PC-3 (cell line): ENCODE results near the gene ZSCAN9. TPM values are rescaled to one million over a fixed set of nuclear protein-coding genes. Genes with fewer than 3 reads are reported as not detected.

Experiments
- ATAC-seq: fragments of 200-7000 bp; cut with Tn5 transposase; 2 replicates; pipeline ENCODE4 v1.9.1; 2020; ENCODE audit warnings: mild to moderate bottlenecking, moderate library complexity
- BruUV-seq: library from RNA; stranded (reverse); fragments of 400-500 nt; replicated peaks from 2 replicates; lab custom pipeline; 2021; lab: Mats Ljungman, UMichigan
- CTCF ChIA-PET: fragments of 300-600 bp; sonication (Branson Sonifier 250); formaldehyde crosslinking; loops from one replicate; lab custom pipeline; 2022; ENCODE audit warnings: antibody characterized with exemption; lab: Charles Lee
- POLR2A ChIA-PET: fragments of 300-600 bp; sonication (Branson Sonifier 250); formaldehyde crosslinking; loops from one replicate; lab custom pipeline; 2022; ENCODE audit warnings: antibody characterized with exemption; ENCODE audit not compliant: unreplicated experiment; lab: Charles Lee
- DNase-seq: peaks from one replicate; pipeline ENCODE4 v3.0.0-alpha.2; 2015
- H2AFZ ChIP-seq: fragments of 300-600 bp; sonication (generic); 2 replicates; pipeline ENCODE4 v1.6.0; 2016; ENCODE audit warnings: antibody characterized with exemption, low read length
- H3F3A ChIP-seq: fragments of 300-600 bp; sonication (generic); one replicate; pipeline ENCODE4 v1.6.0; 2017; ENCODE audit warnings: antibody characterized with exemption, low read length, control low read depth, mild to moderate bottlenecking; ENCODE audit not compliant: unreplicated experiment
- H3K27ac ChIP-seq: fragments of 300-600 bp; sonication (generic); 2 replicates; pipeline ENCODE4 v1.5.1; 2016; ENCODE audit warnings: mild to moderate bottlenecking, low read length
- H3K27me3 ChIP-seq: fragments of 300-600 bp; sonication (generic); 2 replicates; pipeline ENCODE4 v1.6.1; 2016; ENCODE audit warnings: low read length, mixed read lengths
- H3K36me3 ChIP-seq: fragments of 300-600 bp; sonication (generic); 2 replicates; pipeline ENCODE4 v1.6.1; 2016; ENCODE audit warnings: low read depth, mixed run types, low read length, mixed read lengths
- H3K4me1 ChIP-seq: fragments of 300-600 bp; sonication (generic); 2 replicates; pipeline ENCODE4 v1.5.1; 2016; ENCODE audit warnings: low read length; ENCODE audit not compliant: insufficient read depth
- H3K4me2 ChIP-seq: fragments of 300-600 bp; sonication (generic); 2 replicates; pipeline ENCODE4 v1.6.0; 2016; ENCODE audit warnings: low read length
- H3K4me3 ChIP-seq: fragments of 300-600 bp; sonication (generic); 2 replicates; pipeline ENCODE4 v1.5.1; 2016; ENCODE audit warnings: mild to moderate bottlenecking, low read length, mixed read lengths
- H3K79me2 ChIP-seq: fragments of 300-600 bp; sonication (generic); 2 replicates; pipeline ENCODE4 v1.6.1; 2017; ENCODE audit warnings: low read length, mixed read lengths
- H3K9ac ChIP-seq: fragments of 300-600 bp; sonication (generic); 2 replicates; pipeline ENCODE4 v1.6.0; 2016; ENCODE audit warnings: mild to moderate bottlenecking, low read length
- H3K9me2 ChIP-seq: fragments of 300-600 bp; sonication (generic); replicated peaks from 2 replicates; pipeline ENCODE4 v1.6.1; 2016; ENCODE audit warnings: mixed run types, low read length, mixed read lengths
- H3K9me3 ChIP-seq: fragments of 300-600 bp; sonication (generic); 2 replicates; pipeline ENCODE4 v1.6.1; 2016; ENCODE audit warnings: low read length, mixed read lengths
- H4K20me1 ChIP-seq: fragments of 300-600 bp; sonication (generic); 2 replicates; pipeline ENCODE4 v1.6.1; 2016; ENCODE audit warnings: low read length, mixed read lengths
- EZH2 ChIP-seq: fragments of 300-600 bp; sonication (generic); IDR thresholded peaks from one replicate; pipeline ENCODE4 v1.6.1; 2017; ENCODE audit warnings: antibody characterized with exemption, mild to moderate bottlenecking, low read length; ENCODE audit not compliant: unreplicated experiment
- EZH2phosphoT487 ChIP-seq: fragments of 300-600 bp; sonication (generic); IDR thresholded peaks from 2 replicates; pipeline ENCODE4 v1.6.1; 2018; ENCODE audit warnings: mild to moderate bottlenecking, antibody characterized with exemption, low read length, borderline replicate concordance
- intact Hi-C: fragments of 100-400 bp; cut with micrococcal nuclease; formaldehyde crosslinking; loops from 2 replicates; pipeline ENCODE4 v1.9.0; 2023
- total RNA-seq: library from RNA; depleted of rRNA; stranded (reverse); fragments of >200 nt; gene quantifications from 2 replicates; pipeline ENCODE4 v1.2.3, GENCODE V29; 2014; rRNA removed
- TF ChIP-seq, protein P1 (sequence below): fragments of 300-600 bp; sonication (generic); conservative IDR thresholded peaks from 2 replicates; pipeline ENCODE4 v1.5.1; 2017; ENCODE audit warnings: antibody characterized with exemption, low read depth, mild to moderate bottlenecking, low read length

The ZSCAN9 gene
- total RNA-seq, 1 experiment from 2014 or later = 10.8 TPM

DNA sequence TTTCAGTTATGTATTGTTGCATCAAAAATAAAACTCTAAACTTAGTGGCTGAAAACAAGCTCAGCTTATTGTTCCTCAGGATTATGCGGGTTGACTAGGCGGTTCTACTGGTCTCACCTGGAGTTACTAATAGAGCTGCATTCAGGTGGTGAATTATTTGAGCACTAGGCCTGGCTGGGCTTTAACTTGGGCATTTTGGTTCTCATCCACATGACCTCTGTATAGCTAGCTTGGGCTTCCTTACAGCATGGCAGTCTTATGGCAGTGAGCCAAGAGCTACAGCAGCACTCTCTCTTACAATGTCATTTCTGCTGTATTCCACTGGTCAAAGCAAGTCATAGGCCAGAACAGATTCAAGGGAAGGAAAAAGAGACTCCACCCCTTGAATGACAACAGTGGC is 57.9 kb downstream of the ZSCAN9 start:
- ATAC-seq = no peak
- H3F3A ChIP-seq = no peaks in the 10 kb centered on the region
- H3K9ac ChIP-seq = no peak overlapping the region
- POLR2A ChIA-PET = no interaction called here
- peak overlapping the region; percentile 96; the same call in 1 of the 2 replicates for H3K4me3 ChIP-seq
- H3K79me2 ChIP-seq = peaks cover 20% of the 10 kb centered on the region
- no peaks in the 10 kb centered on the region for H3K27me3 ChIP-seq
- no peaks in the 10 kb centered on the region for H3K9me2 ChIP-seq
- DNase-seq = no peak
- no peak overlapping the region for H3K27ac ChIP-seq
- H3K4me1 ChIP-seq = peaks cover 19% of the 10 kb centered on the region
- H2AFZ ChIP-seq = no peak overlapping the region
- CTCF ChIA-PET = interaction anchor here (0.7 kb wide), 1 partner anchor 159 kb away, joined by 5 read pairs; no protein-coding TSS in a partner anchor
- BruUV-seq = no TSS peak
- intact Hi-C loops = loop anchor here (1.0 kb wide), 1 partner anchor 48 kb away; no protein-coding TSS in a partner anchor
- TF ChIP-seq EZH2 (no peak), EZH2phosphoT487 (no peak)
- TF ChIP-seq, protein P1, sequence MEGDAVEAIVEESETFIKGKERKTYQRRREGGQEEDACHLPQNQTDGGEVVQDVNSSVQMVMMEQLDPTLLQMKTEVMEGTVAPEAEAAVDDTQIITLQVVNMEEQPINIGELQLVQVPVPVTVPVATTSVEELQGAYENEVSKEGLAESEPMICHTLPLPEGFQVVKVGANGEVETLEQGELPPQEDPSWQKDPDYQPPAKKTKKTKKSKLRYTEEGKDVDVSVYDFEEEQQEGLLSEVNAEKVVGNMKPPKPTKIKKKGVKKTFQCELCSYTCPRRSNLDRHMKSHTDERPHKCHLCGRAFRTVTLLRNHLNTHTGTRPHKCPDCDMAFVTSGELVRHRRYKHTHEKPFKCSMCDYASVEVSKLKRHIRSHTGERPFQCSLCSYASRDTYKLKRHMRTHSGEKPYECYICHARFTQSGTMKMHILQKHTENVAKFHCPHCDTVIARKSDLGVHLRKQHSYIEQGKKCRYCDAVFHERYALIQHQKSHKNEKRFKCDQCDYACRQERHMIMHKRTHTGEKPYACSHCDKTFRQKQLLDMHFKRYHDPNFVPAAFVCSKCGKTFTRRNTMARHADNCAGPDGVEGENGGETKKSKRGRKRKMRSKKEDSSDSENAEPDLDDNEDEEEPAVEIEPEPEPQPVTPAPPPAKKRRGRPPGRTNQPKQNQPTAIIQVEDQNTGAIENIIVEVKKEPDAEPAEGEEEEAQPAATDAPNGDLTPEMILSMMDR = no peak
- no peaks in the 10 kb centered on the region for H3K9me3 ChIP-seq
- H4K20me1 ChIP-seq = no peaks in the 10 kb centered on the region
- peak overlapping the region; percentile 83 for H3K4me2 ChIP-seq
- H3K36me3 ChIP-seq = peaks cover 23% of the 10 kb centered on the region; the same call in 1 of the 2 replicates

Other genes with a start within 250 kb of the ZSCAN9 start
- gene ZNF165, start 144.7 kb upstream of the ZSCAN9 start, total RNA-seq = 8.9 and 12.1 TPM in 2 replicates
- gene ZSCAN16, start 100.7 kb upstream of the ZSCAN9 start, total RNA-seq = 4.5 and 8.1 TPM in 2 replicates
- 10.3 and 12.0 TPM in 2 replicates for gene ZKSCAN8, start 83.4 kb upstream of the ZSCAN9 start, total RNA-seq
- gene ZKSCAN4, start 27.0 kb downstream of the ZSCAN9 start, total RNA-seq = 2.3 and 3.7 TPM in 2 replicates
- not detected in 2 replicates for gene NKAPL, start 34.0 kb downstream of the ZSCAN9 start, total RNA-seq
- 10.8 and 12.3 TPM in 2 replicates for gene ZSCAN26, start 41.9 kb downstream of the ZSCAN9 start, total RNA-seq
- 6.2 and 9.0 TPM in 2 replicates for gene PGBD1, start 56.3 kb downstream of the ZSCAN9 start, total RNA-seq
- gene ZSCAN31, start 110.9 kb downstream of the ZSCAN9 start, total RNA-seq = 10.7 and 16.9 TPM in 2 replicates
- gene ZKSCAN3, start 124.7 kb downstream of the ZSCAN9 start, total RNA-seq = 1.9 and 2.3 TPM in 2 replicates
- 0.58 and 0.95 TPM in 2 replicates for gene ZSCAN12, start 174.5 kb downstream of the ZSCAN9 start, total RNA-seq
- 2.2 and 3.4 TPM in 2 replicates for gene ZSCAN23, start 218.2 kb downstream of the ZSCAN9 start, total RNA-seq